Glutamatergic neuron (in vitro differentiated cells): ENCODE measurements around the gene MPPE1. TPM values are rescaled to one million over a fixed set of nuclear protein-coding genes. Genes with fewer than 3 reads are reported as not detected.

Experiments
- DNase-seq: peaks from one replicate; pipeline ENCODE4 v3.0.0; 2022
- H3K27ac Mint-ChIP-seq: one replicate; pipeline ENCODE4 v1.8.0; 2020; ENCODE audit warnings: mild to moderate bottlenecking, mixed read lengths, inconsistent platforms; ENCODE audit not compliant: unreplicated experiment
- H3K27me3 Mint-ChIP-seq: one replicate; pipeline ENCODE4 v1.8.0; 2020; ENCODE audit warnings: mild to moderate bottlenecking, moderate library complexity, mixed read lengths, inconsistent platforms; ENCODE audit not compliant: unreplicated experiment
- H3K36me3 Mint-ChIP-seq: one replicate; pipeline ENCODE4 v1.8.0; 2020; ENCODE audit warnings: mild to moderate bottlenecking, mixed read lengths, inconsistent platforms; ENCODE audit not compliant: unreplicated experiment
- H3K4me1 Mint-ChIP-seq: one replicate; pipeline ENCODE4 v1.8.0; 2020; ENCODE audit warnings: mild to moderate bottlenecking, low read depth, mixed read lengths, inconsistent platforms; ENCODE audit not compliant: unreplicated experiment
- H3K4me3 Mint-ChIP-seq: one replicate; pipeline ENCODE4 v1.8.0; 2020; ENCODE audit warnings: mild to moderate bottlenecking, mixed read lengths, inconsistent platforms; ENCODE audit not compliant: unreplicated experiment
- H3K9me3 Mint-ChIP-seq: one replicate; pipeline ENCODE4 v1.8.0; 2020; ENCODE audit warnings: mild to moderate bottlenecking, moderate library complexity, mixed read lengths, inconsistent platforms; ENCODE audit not compliant: unreplicated experiment
- CTCF ChIP-seq: fragments of 200-600 bp; sonication (generic); IDR thresholded peaks from one replicate; pipeline ENCODE4 v1.5.0; 2021; ENCODE audit not compliant: partially characterized antibody, unreplicated experiment
- total RNA-seq: library from RNA; stranded (reverse); fragmentation: NEBNext Ultra II Directional; extraction: Animal tissue kit (Norgen Biotek cat#: 25700); gene quantifications from one replicate; pipeline ENCODE4 v1.2.1, GENCODE V29; 2021; ENCODE audit not compliant: unreplicated experiment

The MPPE1 gene
- total RNA-seq, 1 donor from 2014 or later = 31.8 TPM

DNA sequence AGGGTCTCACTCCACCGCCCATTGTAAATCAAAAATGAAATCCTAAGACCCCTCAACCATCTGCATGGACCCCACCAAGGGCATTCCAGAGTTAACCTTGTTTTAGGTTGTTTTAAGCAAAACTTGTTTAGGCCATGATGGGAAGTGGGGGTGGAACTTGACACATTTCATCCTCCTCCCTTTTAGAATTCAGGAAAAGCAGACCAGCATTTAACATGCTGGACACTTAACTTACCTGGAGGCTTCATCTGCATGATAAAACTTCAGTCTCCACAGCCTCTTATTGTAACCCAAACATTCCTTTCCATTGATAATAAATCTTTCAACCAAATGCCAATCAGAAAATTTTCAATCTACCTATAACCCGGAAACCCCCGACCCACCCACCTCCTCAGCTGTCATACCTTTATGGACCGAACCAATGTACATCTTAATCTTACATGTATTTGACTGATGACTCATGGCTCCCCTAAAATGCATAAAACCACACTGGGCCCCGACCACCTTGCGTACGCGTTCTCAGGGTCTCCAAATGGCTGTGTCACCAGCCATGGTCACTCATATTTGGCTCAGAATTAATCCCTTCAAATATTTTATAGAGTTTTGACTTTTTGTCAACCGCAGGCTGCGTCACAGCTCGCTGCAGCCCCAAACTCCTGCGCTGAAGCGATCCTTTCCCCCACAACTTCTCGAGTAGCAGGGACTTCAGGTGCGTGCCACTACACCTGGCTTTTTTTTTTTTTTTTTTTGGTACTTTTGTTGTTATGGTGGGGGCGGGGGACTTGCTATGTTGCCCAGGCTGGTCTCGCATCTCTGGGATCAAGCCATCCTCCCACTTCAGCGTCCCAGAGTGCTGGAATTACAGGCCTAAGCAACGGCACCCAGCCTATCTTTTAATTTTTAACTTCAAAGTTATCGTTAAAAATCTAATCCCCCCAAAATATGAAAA, 917 bp downstream of the MPPE1 start:
- Mint-ChIP-seq H3K9me3 (peaks cover 7% of the 10 kb centered on the region), H3K36me3 (peaks cover 4% of the 10 kb centered on the region), H3K4me3 (peak overlapping the region; percentile 96), H3K4me1 (peaks cover 2% of the 10 kb centered on the region), H3K27me3 (peaks cover 6% of the 10 kb centered on the region), H3K27ac (peak overlapping the region; percentile 95)
- TF ChIP-seq CTCF = no peak
- DNase-seq = no peak

- H3K4me3 Mint-ChIP-seq = no peak overlapping the region
- H3K4me1 Mint-ChIP-seq = peaks cover 2% of the 10 kb centered on the region
- H3K27me3 Mint-ChIP-seq = peaks cover 6% of the 10 kb centered on the region
- H3K27ac Mint-ChIP-seq = no peak overlapping the region
- H3K9me3 Mint-ChIP-seq = peaks cover 7% of the 10 kb centered on the region
- peaks cover 4% of the 10 kb centered on the region for H3K36me3 Mint-ChIP-seq
- DNase-seq = no peak
- no peak for TF ChIP-seq CTCF
Measured at GRCh38 chr18:11906176-11906575, 1.9 kb downstream of the MPPE1 start.

DNA sequence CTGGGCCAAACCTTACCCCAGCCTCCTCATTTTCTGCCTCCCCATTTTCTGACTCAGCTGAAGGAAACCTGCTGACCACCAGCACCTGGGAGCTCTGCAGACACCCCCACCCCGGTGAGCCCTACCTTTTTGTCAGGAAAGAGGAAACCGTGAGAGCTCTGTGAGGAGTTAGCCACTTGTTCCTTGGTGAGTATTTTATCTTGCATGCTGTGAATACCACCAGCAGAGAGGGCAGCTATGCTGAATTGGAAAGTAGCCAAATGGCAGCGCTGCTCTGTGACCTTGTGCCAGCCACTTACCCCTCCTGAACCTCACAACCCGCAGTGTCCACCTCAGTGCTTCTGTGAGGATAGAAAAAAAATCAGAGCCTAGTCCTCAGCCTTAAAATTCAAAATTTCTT, 2.5 kb downstream of the MPPE1 start:
- no peak for DNase-seq
- Mint-ChIP-seq H3K4me3 (no peak overlapping the region), H3K4me1 (peaks cover 2% of the 10 kb centered on the region)

DNA sequence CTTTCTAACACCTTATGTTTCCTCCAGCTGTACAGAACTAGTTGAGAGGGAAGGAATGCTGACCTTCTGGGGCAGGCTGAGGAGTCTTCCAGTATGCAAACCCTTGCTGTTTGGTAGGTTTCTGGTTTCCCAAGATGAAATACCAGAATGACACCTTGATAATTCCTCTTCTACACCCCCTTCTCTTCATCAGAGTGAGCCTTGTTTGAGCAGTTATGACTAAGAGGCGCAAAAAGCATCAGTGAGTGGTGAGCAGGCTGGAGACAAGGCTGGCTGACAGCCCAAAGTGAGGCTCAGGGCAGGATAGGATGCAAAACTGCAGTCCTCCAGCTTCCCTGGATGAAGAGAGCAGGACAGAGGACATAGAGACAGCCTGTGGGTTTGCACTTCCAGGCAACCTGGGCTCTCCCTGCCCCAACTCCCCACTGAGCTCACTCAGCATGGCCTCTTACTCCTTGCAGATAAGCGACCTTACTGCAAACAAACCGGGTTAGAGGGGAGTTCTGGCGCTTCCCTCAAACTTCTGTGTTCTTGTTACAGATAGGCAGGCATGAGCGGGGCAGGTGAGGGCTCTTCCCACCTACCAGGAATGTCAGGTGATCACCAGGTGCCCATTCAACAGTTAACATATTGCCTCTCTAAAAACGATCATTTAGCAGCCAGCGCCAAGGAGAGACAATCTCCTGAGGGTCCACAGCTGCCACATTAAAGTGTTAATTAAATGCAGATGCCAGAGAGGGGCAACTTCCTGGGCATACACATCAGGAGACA, 5.4 kb downstream of the MPPE1 start:
- Mint-ChIP-seq H3K9me3 (peaks cover 5% of the 10 kb centered on the region), H3K4me1 (peaks cover 2% of the 10 kb centered on the region), H3K36me3 (peaks cover 4% of the 10 kb centered on the region), H3K27ac (no peak overlapping the region), H3K27me3 (no peaks in the 10 kb centered on the region), H3K4me3 (no peak overlapping the region)
- TF ChIP-seq CTCF = no peak
- no peak for DNase-seq

More for the DNA sequence above, 2.5 kb downstream of the MPPE1 start:
- Mint-ChIP-seq H3K27me3 (peaks cover 6% of the 10 kb centered on the region), H3K36me3 (peaks cover 4% of the 10 kb centered on the region), H3K9me3 (peaks cover 7% of the 10 kb centered on the region), H3K27ac (no peak overlapping the region)
- TF ChIP-seq CTCF = no peak
